COR-L47 (cell line): ENCODE measurements around the gene CFAP107.
"Not testable (repeated sequence)": the region's sequence is repeated elsewhere in the genome, so short reads cannot be mapped to it uniquely, and the experiment has no call there.

Source experiments
- DNase-seq: peaks from one replicate; lab custom pipeline; 2025; lab: John Stamatoyannopoulos, UW

Gene CFAP107

GRCh38 chr1:12778061-12778460, 32.1 kb downstream of the CFAP107 start:
- DNase-seq: no peak

- DNase-seq: no peak
Observed at GRCh38 chr1:12778907-12779306, 32.9 kb downstream of the CFAP107 start.

- not testable (repeated sequence) for DNase-seq
Observed at GRCh38 chr1:12781488-12781887, 35.5 kb downstream of the CFAP107 start.

GRCh38 chr1:12783783-12784182, 37.8 kb downstream of the CFAP107 start:
- not testable (repeated sequence) for DNase-seq

GRCh38 chr1:12784729-12785128, 38.7 kb downstream of the CFAP107 start:
- DNase-seq: not testable (repeated sequence)

- DNase-seq: not testable (repeated sequence)
Observed at GRCh38 chr1:12791097-12791496, 45.1 kb downstream of the CFAP107 start, which contains the start of gene PRAMEF1. TSS of gene PRAMEF1 (plus strand) at chr1:12791397. CDS start at chr1:12793228, 1,831 bp downstream.

- no peak for DNase-seq
Observed at GRCh38 chr1:12798911-12799310, 52.9 kb downstream of the CFAP107 start.

GRCh38 chr1:12799730-12800129, 53.7 kb downstream of the CFAP107 start:
- no peak for DNase-seq

- no peak for DNase-seq
Observed at GRCh38 chr1:12809933-12810332, 63.9 kb downstream of the CFAP107 start.

GRCh38 chr1:12810691-12811408, 64.8 kb downstream of the CFAP107 start:
- no peak for DNase-seq

- DNase-seq: no peak
Observed at GRCh38 chr1:12811409-12811784, 65.4 kb downstream of the CFAP107 start.
